Measurements from ENCODE around the gene PDGFRB.

PDGFRB gene

DNA sequence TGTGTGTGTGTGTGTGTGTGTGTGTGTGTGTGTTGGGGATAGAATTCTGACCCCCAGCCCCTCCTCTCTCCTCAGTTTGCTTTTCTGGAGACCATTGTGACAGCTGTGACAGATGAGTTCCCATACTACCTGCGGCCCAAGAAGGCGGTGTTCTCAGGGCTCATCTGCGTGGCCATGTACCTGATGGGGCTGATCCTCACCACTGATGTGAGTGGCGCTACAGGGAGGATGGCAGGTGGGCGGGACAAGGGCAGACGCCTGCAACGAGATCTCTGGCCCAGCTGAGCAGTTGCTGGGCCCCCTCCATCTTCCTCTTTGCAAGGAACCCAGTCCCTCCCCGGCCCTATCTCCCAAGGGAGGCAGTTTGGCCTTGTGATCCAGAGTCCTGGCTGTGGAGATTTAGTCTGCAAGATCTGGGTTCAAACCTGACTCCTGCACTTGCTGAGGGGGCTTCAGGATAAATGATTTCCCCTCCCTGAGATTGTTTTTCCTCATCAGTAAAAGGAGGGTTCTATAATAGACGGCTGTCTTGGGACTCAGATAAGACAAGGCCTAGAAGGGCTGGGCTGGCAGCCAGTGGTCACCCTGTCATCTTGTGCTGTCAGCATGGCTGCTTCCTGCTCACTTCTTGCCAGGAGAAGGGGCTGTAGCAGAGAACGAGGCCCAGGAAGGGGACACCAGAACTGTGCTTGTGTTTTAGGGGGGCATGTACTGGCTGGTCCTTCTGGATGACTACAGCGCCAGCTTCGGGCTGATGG, 48.4 kb upstream of the PDGFRB start:
- H3K4me3 ChIP-seq (ENCODE audit: low read depth, low read length) = no peak overlapping the region
- H3K36me3 ChIP-seq (ENCODE audit: control insufficient read depth in 2 of 2, insufficient read depth in 1 of 2, low read length in 2 of 2) = no peaks in the 10 kb centered on the region
- H3K4me1 ChIP-seq (ENCODE audit: control insufficient read depth, insufficient read depth, low read length) = no peaks in the 10 kb centered on the region
- ChIA-PET POLR2A (no interaction called here), CTCF (interaction anchor here (0.8 kb wide), 1 partner anchor 15 kb away, joined by 3 read pairs; no protein-coding TSS in a partner anchor)
- TF ChIP-seq, protein P1, sequence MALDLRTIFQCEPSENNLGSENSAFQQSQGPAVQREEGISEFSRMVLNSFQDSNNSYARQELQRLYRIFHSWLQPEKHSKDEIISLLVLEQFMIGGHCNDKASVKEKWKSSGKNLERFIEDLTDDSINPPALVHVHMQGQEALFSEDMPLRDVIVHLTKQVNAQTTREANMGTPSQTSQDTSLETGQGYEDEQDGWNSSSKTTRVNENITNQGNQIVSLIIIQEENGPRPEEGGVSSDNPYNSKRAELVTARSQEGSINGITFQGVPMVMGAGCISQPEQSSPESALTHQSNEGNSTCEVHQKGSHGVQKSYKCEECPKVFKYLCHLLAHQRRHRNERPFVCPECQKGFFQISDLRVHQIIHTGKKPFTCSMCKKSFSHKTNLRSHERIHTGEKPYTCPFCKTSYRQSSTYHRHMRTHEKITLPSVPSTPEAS (tag by site-specific recombination; IDR thresholded peaks at IDR 0.05) = 0 out of 2 replicates have a peak, but pooled peaks have one; percentile 23
- TF ChIP-seq ZNF274 (IDR thresholded peaks at IDR 0.05; ENCODE audit: low read length) = no peak
- TF ChIP-seq ZNF274 (tag by site-specific recombination; IDR thresholded peaks at IDR 0.05; ENCODE audit: borderline replicate concordance) = no peak
- TF ChIP-seq ZNF16 (tag by site-specific recombination; IDR thresholded peaks at IDR 0.05; ENCODE audit: low read depth) = no peak
- no peaks in the 10 kb centered on the region for H3K9me3 ChIP-seq (ENCODE audit: control insufficient read depth, insufficient read depth, low read depth, low read length)
- H3K27ac ChIP-seq (ENCODE audit: extremely low read depth, low read depth, low read length) = no peak overlapping the region

DNA sequence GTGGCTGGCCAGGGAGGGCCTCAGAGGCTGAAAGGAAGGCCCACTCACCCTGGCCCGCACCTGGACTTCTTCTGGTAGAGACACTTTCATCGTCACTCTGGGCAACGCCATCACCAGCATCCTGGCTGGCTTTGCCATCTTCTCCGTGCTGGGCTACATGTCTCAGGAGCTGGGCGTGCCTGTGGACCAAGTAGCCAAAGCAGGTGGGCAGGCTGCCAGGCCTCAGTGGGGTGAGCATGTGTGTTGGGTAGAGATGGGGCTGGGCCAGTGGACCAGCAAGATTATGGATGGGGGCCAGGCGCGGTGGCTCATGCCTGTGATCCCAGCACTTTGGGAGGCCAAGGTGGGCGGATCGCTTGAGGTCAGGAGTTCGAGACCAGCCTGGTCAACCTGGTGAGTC, 46.9 kb upstream of the PDGFRB start:
- Histone ChIP-seq H3K4me3 (ENCODE audit: low read depth, low read length) (no peak overlapping the region), H3K27ac (ENCODE audit: extremely low read depth, low read depth, low read length) (no peak overlapping the region), H3K4me1 (ENCODE audit: control insufficient read depth, insufficient read depth, low read length) (no peaks in the 10 kb centered on the region), H3K9me3 (ENCODE audit: control insufficient read depth, insufficient read depth, low read depth, low read length) (no peaks in the 10 kb centered on the region), H3K36me3 (ENCODE audit: control insufficient read depth in 2 of 2, insufficient read depth in 1 of 2, low read length in 2 of 2) (no peaks in the 10 kb centered on the region)
- CTCF ChIA-PET = no interaction called here
- no peak for TF ChIP-seq ZNF623 (tag by site-specific recombination; IDR thresholded peaks at IDR 0.05)
- no peak for TF ChIP-seq ZNF514 (tag by site-specific recombination; IDR thresholded peaks at IDR 0.05)
- no peak for TF ChIP-seq KLF1 (tag by site-specific recombination; IDR thresholded peaks at IDR 0.05)
- TF ChIP-seq ZNF341 (tag by site-specific recombination; IDR thresholded peaks at IDR 0.05; ENCODE audit: low read depth) = no peak
- no peak for TF ChIP-seq ZNF670 (tag by site-specific recombination; IDR thresholded peaks at IDR 0.05; ENCODE audit: low read depth)
- POLR2A ChIA-PET = no interaction called here

GRCh38 chr5:150197476-150197875, 41.8 kb upstream of the PDGFRB start:
- Histone ChIP-seq H3K4me3 (ENCODE audit: low read depth, low read length) (no peak overlapping the region), H3K27ac (ENCODE audit: extremely low read depth, low read depth, low read length) (no peak overlapping the region), H3K36me3 (ENCODE audit: control insufficient read depth in 2 of 2, insufficient read depth in 1 of 2, low read length in 2 of 2) (no peaks in the 10 kb centered on the region), H3K9me3 (ENCODE audit: control insufficient read depth, insufficient read depth, low read depth, low read length) (no peaks in the 10 kb centered on the region), H3K4me1 (ENCODE audit: control insufficient read depth, insufficient read depth, low read length) (no peaks in the 10 kb centered on the region)
- TF ChIP-seq ZNF664 (tag by site-specific recombination; IDR thresholded peaks at IDR 0.05) (peak; percentile 92), ZNF184 (tag by site-specific recombination; IDR thresholded peaks at IDR 0.05) (no peak)
- ChIA-PET CTCF (no interaction called here), POLR2A (no interaction called here)

DNA sequence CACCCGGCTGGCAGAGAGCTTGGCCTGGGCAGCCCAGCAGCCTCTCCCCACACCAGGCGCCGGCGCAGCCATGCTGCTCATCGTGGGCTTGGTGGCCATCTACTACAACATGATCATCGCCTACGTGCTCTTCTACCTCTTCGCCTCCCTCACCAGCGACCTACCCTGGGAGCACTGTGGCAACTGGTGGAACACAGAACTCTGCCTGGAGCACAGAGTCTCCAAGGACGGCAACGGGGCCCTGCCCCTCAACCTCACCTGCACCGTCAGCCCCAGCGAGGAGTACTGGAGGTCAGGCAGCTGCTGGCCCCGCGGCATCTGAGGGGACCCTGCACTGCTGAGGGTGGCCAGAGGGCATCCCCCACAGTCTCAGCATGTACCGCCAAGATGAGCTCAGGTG, 41.3 kb upstream of the PDGFRB start:
- ChIA-PET POLR2A (no interaction called here), CTCF (interaction anchor here (1.8 kb wide), 1 partner anchor 155 kb away, joined by 5 read pairs; no protein-coding TSS in a partner anchor)
- H3K9me3 ChIP-seq (ENCODE audit: control insufficient read depth, insufficient read depth, low read depth, low read length) = no peaks in the 10 kb centered on the region
- H3K4me3 ChIP-seq (ENCODE audit: low read depth, low read length) = no peak overlapping the region
- H3K4me1 ChIP-seq (ENCODE audit: control insufficient read depth, insufficient read depth, low read length) = no peaks in the 10 kb centered on the region
- no peak overlapping the region for H3K27ac ChIP-seq (ENCODE audit: extremely low read depth, low read depth, low read length)
- no peaks in the 10 kb centered on the region for H3K36me3 ChIP-seq (ENCODE audit: control insufficient read depth in 2 of 2, insufficient read depth in 1 of 2, low read length in 2 of 2)
- TF ChIP-seq REPIN1 (tag by site-specific recombination; IDR thresholded peaks at IDR 0.05; ENCODE audit: low read depth) = no peak
- TF ChIP-seq, protein P2, sequence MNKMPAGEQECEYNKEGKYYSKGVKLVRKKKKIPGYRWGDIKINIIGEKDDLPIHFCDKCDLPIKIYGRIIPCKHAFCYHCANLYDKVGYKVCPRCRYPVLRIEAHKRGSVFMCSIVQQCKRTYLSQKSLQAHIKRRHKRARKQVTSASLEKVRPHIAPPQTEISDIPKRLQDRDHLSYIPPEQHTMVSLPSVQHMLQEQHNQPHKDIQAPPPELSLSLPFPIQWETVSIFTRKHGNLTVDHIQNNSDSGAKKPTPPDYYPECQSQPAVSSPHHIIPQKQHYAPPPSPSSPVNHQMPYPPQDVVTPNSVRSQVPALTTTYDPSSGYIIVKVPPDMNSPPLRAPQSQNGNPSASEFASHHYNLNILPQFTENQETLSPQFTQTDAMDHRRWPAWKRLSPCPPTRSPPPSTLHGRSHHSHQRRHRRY (tag by site-specific recombination; IDR thresholded peaks at IDR 0.05) = no peak
- TF ChIP-seq ZNF488 (tag by site-specific recombination; IDR thresholded peaks at IDR 0.05) = no peak
- TF ChIP-seq ZNF514 (tag by site-specific recombination; IDR thresholded peaks at IDR 0.05) = no peak
- TF ChIP-seq, protein P3, sequence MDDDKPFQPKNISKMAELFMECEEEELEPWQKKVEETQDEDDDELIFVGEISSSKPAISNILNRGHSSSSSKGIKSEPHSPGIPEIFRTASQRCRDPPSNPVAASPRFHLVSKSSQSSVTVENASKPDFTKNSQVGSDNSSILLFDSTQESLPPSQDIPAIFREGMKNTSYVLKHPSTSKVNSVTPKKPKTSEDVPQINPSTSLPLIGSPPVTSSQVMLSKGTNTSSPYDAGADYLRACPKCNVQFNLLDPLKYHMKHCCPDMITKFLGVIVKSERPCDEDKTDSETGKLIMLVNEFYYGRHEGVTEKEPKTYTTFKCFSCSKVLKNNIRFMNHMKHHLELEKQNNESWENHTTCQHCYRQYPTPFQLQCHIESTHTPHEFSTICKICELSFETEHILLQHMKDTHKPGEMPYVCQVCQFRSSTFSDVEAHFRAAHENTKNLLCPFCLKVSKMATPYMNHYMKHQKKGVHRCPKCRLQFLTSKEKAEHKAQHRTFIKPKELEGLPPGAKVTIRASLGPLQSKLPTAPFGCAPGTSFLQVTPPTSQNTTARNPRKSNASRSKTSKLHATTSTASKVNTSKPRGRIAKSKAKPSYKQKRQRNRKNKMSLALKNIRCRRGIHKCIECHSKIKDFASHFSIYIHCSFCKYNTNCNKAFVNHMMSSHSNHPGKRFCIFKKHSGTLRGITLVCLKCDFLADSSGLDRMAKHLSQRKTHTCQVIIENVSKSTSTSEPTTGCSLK (tag by site-specific recombination; IDR thresholded peaks at IDR 0.05) = no peak
- TF ChIP-seq ZNF610 (tag by site-specific recombination; IDR thresholded peaks at IDR 0.05; ENCODE audit: borderline replicate concordance) = no peak
- TF ChIP-seq GFI1B (tag by site-specific recombination; IDR thresholded peaks at IDR 0.05) = no peak
- TF ChIP-seq, protein P4, sequence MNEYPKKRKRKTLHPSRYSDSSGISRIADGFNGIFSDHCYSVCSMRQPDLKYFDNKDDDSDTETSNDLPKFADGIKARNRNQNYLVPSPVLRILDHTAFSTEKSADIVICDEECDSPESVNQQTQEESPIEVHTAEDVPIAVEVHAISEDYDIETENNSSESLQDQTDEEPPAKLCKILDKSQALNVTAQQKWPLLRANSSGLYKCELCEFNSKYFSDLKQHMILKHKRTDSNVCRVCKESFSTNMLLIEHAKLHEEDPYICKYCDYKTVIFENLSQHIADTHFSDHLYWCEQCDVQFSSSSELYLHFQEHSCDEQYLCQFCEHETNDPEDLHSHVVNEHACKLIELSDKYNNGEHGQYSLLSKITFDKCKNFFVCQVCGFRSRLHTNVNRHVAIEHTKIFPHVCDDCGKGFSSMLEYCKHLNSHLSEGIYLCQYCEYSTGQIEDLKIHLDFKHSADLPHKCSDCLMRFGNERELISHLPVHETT (tag by site-specific recombination; IDR thresholded peaks at IDR 0.05) = no peak
- TF ChIP-seq ZNF324 (tag by site-specific recombination; IDR thresholded peaks at IDR 0.05) = no peak
- no peak for TF ChIP-seq ZNF157 (tag by site-specific recombination; IDR thresholded peaks at IDR 0.05)
- no peak for TF ChIP-seq HOXC10 (CRISPR knock-in tag; IDR thresholded peaks at IDR 0.05)
- TF ChIP-seq ZNF660 (tag by site-specific recombination; IDR thresholded peaks at IDR 0.05) = no peak

All from HEK293 (cell line).